GM06990 (cell line): ENCODE results near the gene EFNA1.

Experiments
- DNase-seq: peaks from one replicate; pipeline ENCODE4 v3.0.0-alpha.2; 2011; ENCODE audit not compliant: insufficient read length; ENCODE audit errors: extremely low read depth
- H3K27me3 ChIP-seq: replicated peaks from 2 replicates; pipeline ENCODE4 v1.6.0; 2011; ENCODE audit warnings: low read length; ENCODE audit not compliant: control insufficient read depth, insufficient read depth
- H3K36me3 ChIP-seq: 2 replicates; pipeline ENCODE4 v1.5.1; 2011; ENCODE audit warnings: low read length; ENCODE audit not compliant: control insufficient read depth, insufficient read depth
- H3K4me3 ChIP-seq: replicated peaks from 2 replicates; pipeline ENCODE4 v1.5.1; 2011; ENCODE audit warnings: low read depth, mild to moderate bottlenecking, control low read depth, low read length
- TF ChIP-seq, protein P1 (sequence below): IDR thresholded peaks from 2 replicates; pipeline ENCODE4 v1.5.1; 2011; ENCODE audit warnings: low read length, control low read depth, mild to moderate bottlenecking, inconsistent platforms; ENCODE audit not compliant: insufficient read depth, poor library complexity, severe bottlenecking

The EFNA1 gene

DNA sequence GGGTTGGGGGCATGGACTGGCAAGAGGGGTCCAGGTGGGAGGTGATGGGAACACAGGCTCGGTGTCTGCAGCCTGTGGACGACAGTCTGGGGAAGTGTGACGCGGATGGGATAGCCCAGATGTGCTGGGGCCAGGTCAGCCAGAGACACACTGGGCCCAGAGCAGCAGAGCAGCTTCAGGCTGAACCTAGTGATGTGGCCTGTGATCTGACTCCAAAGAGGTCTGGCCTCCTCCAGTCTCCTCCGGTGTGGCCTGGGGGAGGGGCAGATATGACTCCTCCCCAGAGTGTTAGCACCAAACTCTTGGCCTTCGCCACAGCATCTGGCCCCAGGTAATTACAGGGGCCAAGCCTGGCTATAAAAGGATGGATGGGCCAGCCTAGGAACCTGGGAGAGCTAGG, 35.5 kb upstream of the EFNA1 start:
- TF ChIP-seq, protein P1, sequence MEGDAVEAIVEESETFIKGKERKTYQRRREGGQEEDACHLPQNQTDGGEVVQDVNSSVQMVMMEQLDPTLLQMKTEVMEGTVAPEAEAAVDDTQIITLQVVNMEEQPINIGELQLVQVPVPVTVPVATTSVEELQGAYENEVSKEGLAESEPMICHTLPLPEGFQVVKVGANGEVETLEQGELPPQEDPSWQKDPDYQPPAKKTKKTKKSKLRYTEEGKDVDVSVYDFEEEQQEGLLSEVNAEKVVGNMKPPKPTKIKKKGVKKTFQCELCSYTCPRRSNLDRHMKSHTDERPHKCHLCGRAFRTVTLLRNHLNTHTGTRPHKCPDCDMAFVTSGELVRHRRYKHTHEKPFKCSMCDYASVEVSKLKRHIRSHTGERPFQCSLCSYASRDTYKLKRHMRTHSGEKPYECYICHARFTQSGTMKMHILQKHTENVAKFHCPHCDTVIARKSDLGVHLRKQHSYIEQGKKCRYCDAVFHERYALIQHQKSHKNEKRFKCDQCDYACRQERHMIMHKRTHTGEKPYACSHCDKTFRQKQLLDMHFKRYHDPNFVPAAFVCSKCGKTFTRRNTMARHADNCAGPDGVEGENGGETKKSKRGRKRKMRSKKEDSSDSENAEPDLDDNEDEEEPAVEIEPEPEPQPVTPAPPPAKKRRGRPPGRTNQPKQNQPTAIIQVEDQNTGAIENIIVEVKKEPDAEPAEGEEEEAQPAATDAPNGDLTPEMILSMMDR: no peak

DNA sequence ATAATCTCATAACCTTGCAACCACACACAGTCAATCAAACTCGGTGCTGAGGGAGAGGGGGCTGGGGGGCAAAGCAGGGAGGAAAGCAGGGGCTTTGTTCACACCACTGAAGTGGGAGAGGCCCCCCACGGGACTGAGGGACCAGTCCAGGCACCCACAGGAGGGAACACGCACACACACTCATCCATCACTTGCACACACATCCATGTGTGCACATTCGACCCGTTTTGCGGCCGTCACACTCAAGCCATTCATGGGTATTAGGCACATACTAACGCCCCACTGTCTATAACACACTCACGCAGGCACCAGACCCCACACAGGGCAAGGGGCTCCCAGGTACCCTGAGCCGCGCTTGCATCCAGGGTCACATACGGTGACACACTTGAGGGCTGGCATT, 35.0 kb upstream of the EFNA1 start:
- Histone ChIP-seq H3K36me3 (no peaks in the 10 kb centered on the region), H3K4me3 (no peak overlapping the region), H3K27me3 (peaks cover 1% of the 10 kb centered on the region)
- DNase-seq: no peak
- TF ChIP-seq, protein P1: no peak

More for the DNA sequence above, 35.5 kb upstream of the EFNA1 start:
- Histone ChIP-seq H3K36me3 (no peaks in the 10 kb centered on the region), H3K27me3 (peaks cover 1% of the 10 kb centered on the region), H3K4me3 (no peak overlapping the region)
- DNase-seq: no peak

DNA sequence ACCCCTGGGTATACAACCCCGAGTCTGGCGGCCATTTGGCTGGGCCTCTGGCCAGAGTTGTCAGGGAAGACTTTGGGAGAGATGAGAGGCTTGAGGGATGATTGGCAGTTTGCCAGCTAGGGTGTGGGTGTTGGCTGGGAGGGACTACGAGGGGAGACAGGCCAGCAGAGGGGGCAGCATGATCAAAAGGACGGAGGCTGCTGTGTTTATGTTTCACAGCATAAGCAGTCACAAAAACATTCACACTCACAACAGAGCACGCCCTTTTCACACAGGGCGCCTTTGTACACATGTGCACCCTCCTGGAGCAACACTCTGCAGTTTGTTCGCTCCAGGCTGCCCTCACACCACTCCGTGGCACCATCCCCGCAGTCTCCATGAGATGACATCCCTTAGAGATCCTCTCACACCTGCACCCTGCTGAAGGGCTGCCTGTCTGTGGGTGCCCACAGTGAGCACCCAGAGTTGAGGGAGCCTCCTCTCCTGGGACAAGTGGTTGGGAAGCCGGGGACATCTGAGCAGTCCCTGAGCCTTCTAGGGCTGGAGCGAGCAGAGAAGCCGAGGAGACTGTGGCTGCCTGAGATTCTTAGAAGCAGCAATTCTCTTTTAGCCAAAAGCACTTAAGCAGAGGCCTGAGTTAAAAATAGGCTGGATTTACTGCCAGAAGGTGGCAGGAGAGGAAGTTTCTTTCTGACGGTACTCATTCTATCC, 33.6 kb upstream of the EFNA1 start:
- TF ChIP-seq, protein P1: peak; percentile 28
- no peak overlapping the region for H3K4me3 ChIP-seq
- DNase-seq: no peak
- no peaks in the 10 kb centered on the region for H3K36me3 ChIP-seq
- H3K27me3 ChIP-seq: peaks cover 1% of the 10 kb centered on the region

DNA sequence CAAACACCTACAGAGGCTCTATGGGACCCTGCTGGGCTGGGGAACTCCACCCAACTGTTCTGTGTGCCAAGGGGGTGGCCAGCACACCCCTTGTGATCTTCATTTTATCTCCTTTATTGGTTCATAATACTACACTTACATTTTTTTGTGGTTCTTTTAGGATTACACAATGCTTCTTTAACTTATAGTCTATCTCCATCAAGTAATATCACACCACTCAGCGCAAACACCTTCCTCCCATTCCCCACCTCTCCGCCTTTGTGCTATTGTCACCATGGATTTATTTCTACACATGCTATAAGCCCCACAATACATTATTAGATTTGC, 33.1 kb upstream of the EFNA1 start:
- H3K27me3 ChIP-seq: peaks cover 1% of the 10 kb centered on the region
- no peak for DNase-seq
- TF ChIP-seq, protein P1: no peak
- H3K4me3 ChIP-seq: no peak overlapping the region
- H3K36me3 ChIP-seq: no peaks in the 10 kb centered on the region

DNA sequence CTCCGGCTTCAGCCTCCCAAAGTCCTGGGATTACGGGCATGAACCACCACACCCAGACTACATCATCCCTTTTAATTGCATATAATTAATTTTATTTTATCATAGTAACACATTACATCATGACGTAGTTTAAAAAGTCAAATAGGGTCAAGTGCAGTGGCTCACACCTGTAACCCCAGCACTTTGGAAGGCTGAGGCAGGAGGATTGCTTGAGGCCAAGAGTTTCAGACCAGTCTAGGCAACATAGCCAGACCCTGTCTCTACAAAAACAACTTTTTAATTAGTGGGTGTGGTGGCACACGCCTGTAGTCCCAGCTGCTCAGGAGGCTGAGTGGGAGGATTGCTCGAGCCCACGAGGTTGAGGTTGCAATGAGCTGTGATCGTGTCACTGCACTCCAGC, 28.3 kb upstream of the EFNA1 start:
- Histone ChIP-seq H3K4me3 (no peak overlapping the region), H3K27me3 (no peaks in the 10 kb centered on the region; the same call in 1 of the 2 replicates), H3K36me3 (no peaks in the 10 kb centered on the region)
- TF ChIP-seq, protein P1: no peak
- no peak for DNase-seq

DNA sequence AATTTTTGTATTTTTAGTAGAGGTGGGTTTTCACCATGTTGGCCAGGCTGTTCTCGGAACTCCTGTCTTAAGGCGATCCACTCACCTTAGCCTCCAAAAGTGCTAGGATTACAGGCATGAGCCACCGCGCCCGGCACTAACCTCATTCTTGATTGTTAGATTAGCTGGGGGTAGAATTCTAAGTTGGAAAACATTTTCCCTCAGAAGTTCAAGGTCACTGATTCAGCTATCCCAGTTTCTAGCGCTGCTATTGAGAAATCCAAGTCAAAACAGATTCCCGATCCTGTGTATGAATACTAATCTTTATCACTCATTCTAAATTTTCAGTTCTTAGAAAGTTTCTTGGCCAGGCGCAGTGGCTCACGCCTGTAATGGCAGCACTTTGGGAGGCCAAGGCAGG, 24.4 kb upstream of the EFNA1 start:
- TF ChIP-seq, protein P1: no peak
- Histone ChIP-seq H3K4me3 (no peak overlapping the region), H3K27me3 (no peaks in the 10 kb centered on the region; the same call in 1 of the 2 replicates), H3K36me3 (no peaks in the 10 kb centered on the region)
- DNase-seq: no peak
